Ishikawa (cell line): Measurements from ENCODE around the gene CNOT2.

Experiments
- CREB1 ChIP-seq: IDR thresholded peaks from 2 replicates; pipeline ENCODE4 v1.6.1; 2012; ENCODE audit warnings: low read depth
- EGR1 ChIP-seq: IDR thresholded peaks from 2 replicates; pipeline ENCODE4 v1.6.1; 2012
- EP300 ChIP-seq: IDR thresholded peaks from 2 replicates; pipeline ENCODE4 v1.6.1; 2012; ENCODE audit warnings: borderline replicate concordance
- FOXM1 ChIP-seq: IDR thresholded peaks from 2 replicates; pipeline ENCODE4 v1.6.1; 2012; ENCODE audit warnings: low read depth, borderline replicate concordance
- NFIC ChIP-seq: IDR thresholded peaks from 2 replicates; pipeline ENCODE4 v1.6.1; 2012
- RAD21 ChIP-seq: IDR thresholded peaks from 2 replicates; pipeline ENCODE4 v1.6.1; 2012; ENCODE audit warnings: low read depth
- TAF1 ChIP-seq: IDR thresholded peaks from 2 replicates; pipeline ENCODE4 v1.6.1; 2012; ENCODE audit warnings: low read depth, mild to moderate bottlenecking
- TCF12 ChIP-seq: IDR thresholded peaks from 2 replicates; pipeline ENCODE4 v1.6.1; 2012; ENCODE audit warnings: low read depth
- TEAD4 ChIP-seq: IDR thresholded peaks from 2 replicates; pipeline ENCODE4 v1.6.1; 2012
- YY1 ChIP-seq: IDR thresholded peaks from 2 replicates; pipeline ENCODE4 v1.6.1; 2012; ENCODE audit warnings: low read depth
- ZBTB7A ChIP-seq: IDR thresholded peaks from 2 replicates; pipeline ENCODE4 v1.6.1; 2012; ENCODE audit warnings: low read depth
- TF ChIP-seq, protein P1 (sequence below): IDR thresholded peaks from 2 replicates; pipeline ENCODE4 v1.6.1; 2012; ENCODE audit warnings: low read depth, mild to moderate bottlenecking
- TF ChIP-seq, protein P2 (sequence below): IDR thresholded peaks from 2 replicates; pipeline ENCODE4 v1.6.1; 2012
- TF ChIP-seq, protein P3 (sequence below): IDR thresholded peaks from 2 replicates; pipeline ENCODE4 v1.6.1; 2012

The CNOT2 gene

DNA sequence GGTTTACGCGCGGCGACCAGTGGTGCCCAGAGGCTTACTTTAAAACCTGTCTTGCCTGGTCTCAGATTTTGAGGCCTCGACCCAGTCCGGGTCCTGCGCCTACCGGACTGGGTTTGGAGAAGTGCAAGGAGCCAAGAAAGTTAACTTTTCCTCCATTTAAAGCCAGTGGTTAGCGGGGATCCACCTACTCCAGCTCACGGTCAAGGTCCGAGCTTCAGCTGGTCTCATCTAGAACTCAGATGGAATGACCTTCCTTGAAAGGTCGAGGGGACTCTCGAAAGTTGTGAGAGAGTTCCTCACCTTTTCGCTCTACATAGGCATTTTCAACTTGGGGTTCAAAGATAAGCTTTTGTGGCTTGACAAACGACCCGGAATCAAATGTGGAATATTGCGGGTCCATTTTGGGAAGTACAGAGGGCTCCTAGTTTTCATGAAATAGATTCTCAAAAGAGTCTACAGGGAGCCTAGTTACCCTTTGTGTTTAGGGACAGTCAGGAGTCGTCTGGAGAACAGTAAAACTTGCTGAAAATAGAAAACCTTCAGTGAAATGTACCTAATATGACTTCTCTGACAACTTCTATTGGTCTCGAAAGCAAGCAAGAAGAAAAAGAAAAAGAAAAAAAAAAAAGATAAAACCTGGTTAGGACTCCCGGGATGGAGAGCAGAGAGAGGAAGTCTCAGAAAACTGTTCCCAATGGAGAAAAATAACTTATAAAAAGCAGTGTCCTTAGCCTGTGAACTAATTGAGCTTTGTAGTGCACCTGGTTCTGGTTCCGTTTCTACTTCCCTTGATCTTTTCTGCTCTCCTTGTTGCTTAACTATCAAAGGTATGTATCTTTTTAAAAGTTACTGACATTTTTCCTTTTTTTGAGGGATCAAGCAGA, 124.3 kb downstream of the CNOT2 start:
- TF ChIP-seq TEAD4 (no peak), YY1 (no peak), TAF1 (0 out of 2 replicates have a peak, but pooled peaks have one; percentile 12)
- TF ChIP-seq, protein P1, sequence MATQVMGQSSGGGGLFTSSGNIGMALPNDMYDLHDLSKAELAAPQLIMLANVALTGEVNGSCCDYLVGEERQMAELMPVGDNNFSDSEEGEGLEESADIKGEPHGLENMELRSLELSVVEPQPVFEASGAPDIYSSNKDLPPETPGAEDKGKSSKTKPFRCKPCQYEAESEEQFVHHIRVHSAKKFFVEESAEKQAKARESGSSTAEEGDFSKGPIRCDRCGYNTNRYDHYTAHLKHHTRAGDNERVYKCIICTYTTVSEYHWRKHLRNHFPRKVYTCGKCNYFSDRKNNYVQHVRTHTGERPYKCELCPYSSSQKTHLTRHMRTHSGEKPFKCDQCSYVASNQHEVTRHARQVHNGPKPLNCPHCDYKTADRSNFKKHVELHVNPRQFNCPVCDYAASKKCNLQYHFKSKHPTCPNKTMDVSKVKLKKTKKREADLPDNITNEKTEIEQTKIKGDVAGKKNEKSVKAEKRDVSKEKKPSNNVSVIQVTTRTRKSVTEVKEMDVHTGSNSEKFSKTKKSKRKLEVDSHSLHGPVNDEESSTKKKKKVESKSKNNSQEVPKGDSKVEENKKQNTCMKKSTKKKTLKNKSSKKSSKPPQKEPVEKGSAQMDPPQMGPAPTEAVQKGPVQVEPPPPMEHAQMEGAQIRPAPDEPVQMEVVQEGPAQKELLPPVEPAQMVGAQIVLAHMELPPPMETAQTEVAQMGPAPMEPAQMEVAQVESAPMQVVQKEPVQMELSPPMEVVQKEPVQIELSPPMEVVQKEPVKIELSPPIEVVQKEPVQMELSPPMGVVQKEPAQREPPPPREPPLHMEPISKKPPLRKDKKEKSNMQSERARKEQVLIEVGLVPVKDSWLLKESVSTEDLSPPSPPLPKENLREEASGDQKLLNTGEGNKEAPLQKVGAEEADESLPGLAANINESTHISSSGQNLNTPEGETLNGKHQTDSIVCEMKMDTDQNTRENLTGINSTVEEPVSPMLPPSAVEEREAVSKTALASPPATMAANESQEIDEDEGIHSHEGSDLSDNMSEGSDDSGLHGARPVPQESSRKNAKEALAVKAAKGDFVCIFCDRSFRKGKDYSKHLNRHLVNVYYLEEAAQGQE, result no peak

DNA sequence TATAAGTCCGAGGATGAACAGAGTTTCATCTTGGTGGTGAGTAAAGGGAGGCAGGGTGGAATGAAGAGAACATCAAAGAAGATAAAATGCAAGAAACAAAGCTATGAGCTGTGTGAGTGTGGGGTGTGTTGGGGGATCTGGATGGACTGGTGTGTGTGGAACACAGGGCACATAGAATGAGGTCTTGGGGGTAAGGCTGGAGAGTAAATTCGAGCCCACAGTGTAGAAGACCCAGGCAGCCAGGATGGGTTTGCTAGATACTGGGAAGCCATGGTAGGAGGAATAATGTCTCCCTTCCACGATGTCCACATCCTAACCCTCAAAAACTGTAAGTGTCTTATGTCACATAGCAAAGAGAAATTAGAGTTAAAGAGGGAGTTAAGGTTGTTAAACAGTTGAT, 129.6 kb downstream of the CNOT2 start:
- TF ChIP-seq ZBTB7A (no peak), TEAD4 (no peak), EP300 (no peak), CREB1 (no peak), YY1 (no peak)
- TF ChIP-seq, protein P2, sequence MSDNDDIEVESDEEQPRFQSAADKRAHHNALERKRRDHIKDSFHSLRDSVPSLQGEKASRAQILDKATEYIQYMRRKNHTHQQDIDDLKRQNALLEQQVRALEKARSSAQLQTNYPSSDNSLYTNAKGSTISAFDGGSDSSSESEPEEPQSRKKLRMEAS, result no peak

DNA sequence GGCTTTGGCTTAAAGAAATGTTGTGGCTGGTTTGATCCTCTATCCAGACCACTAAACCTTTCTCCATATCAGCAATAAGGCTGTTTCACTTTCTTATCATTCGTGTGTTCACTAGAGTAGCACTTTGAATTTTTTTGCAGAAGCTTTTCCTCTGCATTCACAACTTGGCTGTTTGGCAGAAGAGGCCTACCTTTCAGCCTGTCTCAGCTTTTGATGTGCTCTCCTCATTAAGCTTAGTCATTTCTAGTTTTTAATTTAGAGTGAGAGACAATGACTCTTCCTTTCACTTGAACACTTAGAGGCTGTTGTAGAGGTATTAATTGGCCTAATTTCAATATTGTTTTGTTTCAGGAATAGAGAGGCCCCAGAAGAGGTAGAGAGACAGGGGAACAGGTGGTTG, 136.6 kb downstream of the CNOT2 start:
- TF ChIP-seq EGR1, result no peak
- TF ChIP-seq, protein P3, sequence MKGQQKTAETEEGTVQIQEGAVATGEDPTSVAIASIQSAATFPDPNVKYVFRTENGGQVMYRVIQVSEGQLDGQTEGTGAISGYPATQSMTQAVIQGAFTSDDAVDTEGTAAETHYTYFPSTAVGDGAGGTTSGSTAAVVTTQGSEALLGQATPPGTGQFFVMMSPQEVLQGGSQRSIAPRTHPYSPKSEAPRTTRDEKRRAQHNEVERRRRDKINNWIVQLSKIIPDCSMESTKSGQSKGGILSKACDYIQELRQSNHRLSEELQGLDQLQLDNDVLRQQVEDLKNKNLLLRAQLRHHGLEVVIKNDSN, result no peak
- no peak for TF ChIP-seq EP300
- no peak for TF ChIP-seq CREB1
- TF ChIP-seq TCF12, result no peak
- no peak for TF ChIP-seq RAD21
- TF ChIP-seq NFIC, result no peak
- TF ChIP-seq ZBTB7A, result no peak
- TF ChIP-seq, protein P1, result no peak
- TF ChIP-seq YY1, result no peak
- TF ChIP-seq TAF1, result no peak
- no peak for TF ChIP-seq TEAD4
- TF ChIP-seq FOXM1, result no peak

DNA sequence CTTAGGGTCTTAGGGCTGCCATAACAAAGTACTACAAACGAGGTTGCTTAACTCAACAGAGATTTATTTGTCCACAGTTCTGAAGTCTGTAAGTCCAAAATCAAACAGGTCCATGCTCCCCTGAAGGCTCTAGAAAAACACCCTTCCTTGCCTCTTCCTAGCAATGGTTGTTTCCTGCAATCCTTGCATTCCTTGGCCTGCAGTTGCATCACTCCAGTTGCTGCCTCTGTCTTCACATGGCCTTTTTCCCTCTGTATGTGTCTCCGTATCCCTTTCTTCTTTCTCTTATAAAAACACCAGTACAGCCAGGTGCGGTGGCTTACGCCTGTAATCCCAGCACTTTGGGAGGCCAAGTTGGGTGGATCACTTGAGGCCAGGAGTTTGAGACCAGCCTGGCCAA, 140.3 kb downstream of the CNOT2 start:
- TF ChIP-seq RAD21 (no peak), TCF12 (no peak), EGR1 (no peak), ZBTB7A (no peak), EP300 (no peak)
- TF ChIP-seq, protein P1, result no peak
- TF ChIP-seq, protein P3, result no peak

DNA sequence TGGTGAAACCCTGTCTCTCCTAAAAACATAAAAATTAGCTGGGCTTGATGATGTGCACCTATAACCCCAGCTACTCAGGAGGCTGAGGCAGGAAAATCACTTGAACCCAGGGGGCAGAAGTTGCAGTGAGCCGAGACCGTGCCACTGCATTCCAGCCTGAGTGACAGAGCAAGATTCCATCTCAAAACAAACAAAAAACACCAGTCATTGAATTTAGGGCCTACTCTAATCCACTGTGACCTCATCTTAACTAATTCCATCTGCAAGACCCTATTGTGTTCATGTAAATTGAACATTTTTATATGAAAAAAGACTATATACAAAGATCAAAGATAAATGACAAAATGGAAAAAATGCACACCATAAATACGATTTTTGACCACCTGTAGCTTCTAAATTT, 140.7 kb downstream of the CNOT2 start:
- TF ChIP-seq ZBTB7A (no peak), RAD21 (no peak), TAF1 (no peak), TEAD4 (no peak), YY1 (no peak), EGR1 (no peak)
- TF ChIP-seq, protein P2, result no peak
